DMS79 treated with DMSO at 0.1 percent for 48 hours (cell line): Measurements from ENCODE around the gene TP53.
"Not testable (repeated sequence)": the region's sequence is repeated elsewhere in the genome, so short reads cannot be mapped to it uniquely, and the experiment has no call there.

Experiments
- DNase-seq: peaks from one replicate; lab custom pipeline; 2025; lab: John Stamatoyannopoulos, UW

Gene TP53

DNA sequence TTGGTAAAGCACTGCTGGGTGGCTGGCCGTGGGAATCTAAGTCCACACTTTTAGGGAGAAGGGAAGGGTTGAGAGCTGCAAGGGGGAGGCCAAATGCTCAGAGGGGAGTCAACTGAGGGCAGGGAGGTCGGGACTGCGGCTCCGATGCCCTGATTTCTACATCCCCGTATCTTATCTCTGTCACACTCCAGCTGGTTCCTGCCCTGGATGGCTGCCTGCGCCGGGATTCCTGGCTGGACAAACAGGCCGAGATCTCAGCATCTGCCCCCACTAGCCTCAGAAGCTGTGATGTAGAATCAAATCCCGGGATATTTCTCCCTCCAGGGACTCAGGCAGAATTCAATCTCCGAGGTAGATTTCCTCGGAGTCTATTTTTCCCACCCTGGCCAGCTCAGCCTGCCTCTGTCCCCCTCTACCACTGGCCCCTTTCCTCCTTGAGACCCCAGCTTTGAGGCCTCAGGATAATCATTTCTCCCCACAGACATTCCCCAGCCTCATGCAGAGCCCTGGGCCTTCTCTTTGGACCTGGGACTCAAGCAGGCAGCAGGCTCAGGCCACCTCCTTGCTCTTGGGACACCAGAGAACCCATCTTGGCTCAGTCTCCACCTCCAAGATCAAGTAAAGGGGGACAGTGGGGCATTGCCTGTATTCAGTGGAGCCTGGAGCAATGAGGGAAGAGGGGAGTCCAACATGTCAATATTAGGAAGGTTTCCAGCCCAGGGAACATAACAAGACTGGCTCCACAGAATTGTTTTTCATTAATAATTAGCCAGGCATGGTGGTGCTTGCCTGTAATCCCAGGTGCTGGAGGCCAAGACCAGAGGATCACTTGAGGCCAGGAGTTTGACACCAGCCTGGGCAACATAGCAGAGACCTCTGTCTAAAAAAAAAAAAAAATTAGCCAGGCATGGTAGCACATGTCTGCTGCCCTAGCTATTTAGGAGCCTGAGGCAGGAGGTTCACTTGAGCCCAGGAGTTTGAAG is 55.6 kb downstream of the TP53 start:
- no peak for DNase-seq

DNA sequence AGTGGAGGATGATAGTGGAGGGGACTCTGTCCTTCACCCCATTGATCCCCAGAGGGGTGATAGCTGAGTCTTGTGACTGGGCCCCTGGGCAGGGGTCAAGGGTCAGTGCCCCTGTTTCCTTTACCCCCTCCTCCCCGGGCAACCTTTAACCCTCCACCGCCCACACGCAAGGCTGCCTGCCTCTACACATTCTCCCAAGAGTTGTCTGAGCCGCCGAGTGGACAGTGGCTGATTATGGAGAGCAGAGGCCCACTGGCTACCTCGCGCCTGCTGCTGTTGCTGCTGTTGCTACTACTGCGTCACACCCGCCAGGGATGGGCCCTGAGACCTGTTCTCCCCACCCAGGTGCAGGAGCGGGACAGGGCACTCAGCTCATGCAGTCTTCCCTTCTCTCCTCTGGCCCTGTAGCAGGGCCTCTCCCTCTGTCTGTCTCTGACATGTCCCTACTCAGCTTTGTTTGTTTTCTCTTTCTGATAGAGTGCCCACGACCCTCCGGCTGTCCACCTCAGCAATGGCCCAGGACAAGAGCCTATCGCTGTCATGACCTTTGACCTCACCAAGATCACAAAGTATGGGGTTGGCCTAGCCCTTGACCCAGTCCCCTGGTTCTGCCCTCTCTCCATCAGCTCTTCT is 57.2 kb downstream of the TP53 start, which contains the start of gene SHBG:
TSS of gene SHBG (plus strand) at position 197 of the 633 bp plus-strand sequence. CDS start at position 235, 38 bp downstream.
- DNase-seq: no peak

DNA sequence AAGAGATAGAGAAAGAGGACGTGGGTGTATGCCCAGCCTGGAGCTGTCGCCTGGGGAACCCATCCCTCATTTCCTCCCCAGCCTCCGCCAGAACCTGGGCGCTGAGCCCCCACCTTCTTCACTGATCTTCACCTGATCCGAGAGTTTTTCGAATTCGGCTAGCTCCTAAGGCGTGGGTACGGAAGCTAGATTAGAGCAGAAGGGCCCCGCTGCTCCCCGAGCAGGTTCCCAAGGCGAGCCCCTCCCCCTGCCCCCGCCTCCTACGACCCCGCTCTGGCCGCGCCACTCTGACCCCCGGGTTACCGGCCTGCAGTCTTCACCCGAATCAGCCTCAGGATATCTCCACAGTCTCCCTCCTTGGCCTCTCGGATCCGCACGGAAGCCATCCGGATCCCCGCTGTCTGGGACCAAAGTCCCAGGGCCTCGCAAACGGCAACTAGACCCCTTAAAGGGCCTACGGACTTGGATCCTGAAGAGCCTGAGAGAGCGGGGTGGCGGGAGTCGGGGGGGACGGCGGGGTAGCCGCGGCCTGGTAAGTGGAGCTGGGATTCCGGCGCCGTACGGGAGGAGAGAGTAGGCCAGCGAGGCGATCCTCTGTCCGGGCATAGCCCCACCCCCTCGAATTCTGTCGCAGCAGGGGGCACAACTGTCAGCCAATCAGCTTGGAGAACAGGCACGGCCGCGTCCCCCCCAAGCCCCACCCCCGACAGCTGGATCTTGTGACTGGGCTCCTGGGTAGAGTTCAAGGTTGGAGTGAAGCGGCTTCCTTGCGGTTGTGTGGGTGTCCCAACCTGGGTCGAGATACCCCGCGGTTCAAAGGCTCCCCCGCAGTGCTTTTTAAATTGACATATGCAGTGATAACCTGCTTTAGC is 59.8 kb downstream of the TP53 start, which contains the start of gene SAT2:
TSS of gene SAT2 (minus strand) at position 572 of the 872 bp plus-strand sequence. CDS start at position 386, 186 bp downstream.
- peak; percentile 85 for DNase-seq

DNA sequence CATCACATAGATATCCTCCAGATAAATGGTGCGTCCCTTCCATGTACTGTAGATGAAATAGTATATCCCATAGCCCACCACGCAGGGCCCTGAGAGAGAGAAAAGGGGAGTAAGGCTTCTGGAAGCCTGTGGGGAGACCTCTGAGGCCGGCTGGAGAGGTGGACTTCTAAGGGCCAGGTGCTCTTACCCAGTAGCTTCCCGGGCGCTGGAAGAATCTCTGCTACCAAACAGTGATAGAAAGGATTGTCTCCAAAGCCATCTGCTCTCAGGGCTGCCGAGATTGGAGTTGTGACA is 60.4 kb downstream of the TP53 start:
- no peak for DNase-seq

DNA sequence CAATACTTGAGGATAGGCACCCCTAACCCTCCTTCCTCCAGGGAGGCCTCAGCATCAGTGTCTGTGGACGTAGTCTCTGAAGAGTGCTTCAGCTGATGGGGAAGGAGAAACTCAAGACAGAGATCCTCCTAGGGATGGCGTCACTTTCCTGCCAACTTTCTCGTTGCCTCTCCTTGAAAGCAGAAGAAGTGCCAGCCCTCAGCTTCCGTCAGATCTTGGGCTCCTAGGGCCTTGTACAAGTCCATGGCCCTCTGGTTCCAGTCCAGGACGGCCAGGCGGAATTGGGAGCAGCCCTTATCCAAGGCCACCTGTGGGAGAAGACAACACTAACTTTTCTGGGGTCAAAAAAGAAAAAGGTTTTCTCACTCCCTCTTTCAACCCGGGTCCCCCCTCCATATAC is 61.0 kb downstream of the TP53 start:
- DNase-seq: no peak

DNA sequence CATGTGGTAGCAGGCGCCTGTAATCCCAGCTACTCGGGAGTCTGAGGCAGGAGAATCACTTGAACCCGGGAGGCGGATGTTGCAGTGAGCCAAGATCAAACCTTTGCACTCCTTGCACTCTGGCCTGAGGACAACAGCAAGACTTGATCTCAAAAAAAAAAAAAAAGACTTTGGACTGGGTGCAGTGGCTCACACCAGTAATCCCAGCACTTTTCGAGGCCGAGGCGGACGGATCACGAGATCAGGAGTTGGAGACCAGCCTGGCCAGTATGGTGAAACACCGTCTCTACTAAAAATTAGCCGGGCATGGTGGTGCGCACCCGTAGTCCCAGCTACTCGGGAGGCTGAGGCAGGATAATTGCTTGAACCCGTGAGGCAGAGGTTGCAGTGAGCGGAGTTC is 61.5 kb downstream of the TP53 start:
- not testable (repeated sequence) for DNase-seq

DNA sequence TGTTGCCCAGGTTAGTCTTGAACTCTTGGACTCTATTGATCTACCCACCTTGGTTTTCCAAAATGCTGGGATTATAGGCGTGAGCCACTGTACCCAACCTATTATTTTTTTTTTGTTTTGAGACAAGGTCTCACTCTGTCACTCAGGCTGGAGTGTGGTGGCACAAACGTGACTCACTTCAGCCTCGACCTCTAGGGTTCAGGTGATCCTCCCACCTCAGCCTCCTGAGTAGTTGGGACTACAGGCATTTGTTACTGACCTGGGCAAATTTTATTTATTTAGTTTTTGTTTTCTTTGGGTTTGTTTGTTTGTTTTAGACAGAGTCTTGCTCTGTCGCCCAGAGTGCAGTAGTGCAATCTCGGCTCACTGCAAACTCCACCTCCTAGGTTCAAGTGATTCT is 63.6 kb downstream of the TP53 start:
- no peak for DNase-seq

DNA sequence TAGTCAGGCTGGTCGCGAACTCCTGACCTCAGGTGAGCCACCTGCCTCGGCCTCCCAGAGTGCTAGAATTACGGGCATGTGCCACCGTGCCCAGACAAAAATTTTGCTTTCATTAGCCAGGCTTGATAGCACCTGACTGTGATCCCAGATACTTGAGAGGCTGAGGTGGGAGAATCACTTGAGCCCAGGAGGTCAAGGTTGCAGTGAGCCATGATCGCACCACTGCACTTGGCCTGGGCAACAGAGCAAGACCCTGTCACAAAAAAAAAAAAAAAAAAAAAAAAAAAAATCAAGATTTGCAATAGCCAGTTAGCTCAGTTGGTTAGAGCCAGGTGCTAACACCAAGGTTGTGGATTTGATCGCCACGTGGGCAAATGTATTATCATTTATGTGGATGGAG is 66.5 kb downstream of the TP53 start:
- DNase-seq: no peak

DNA sequence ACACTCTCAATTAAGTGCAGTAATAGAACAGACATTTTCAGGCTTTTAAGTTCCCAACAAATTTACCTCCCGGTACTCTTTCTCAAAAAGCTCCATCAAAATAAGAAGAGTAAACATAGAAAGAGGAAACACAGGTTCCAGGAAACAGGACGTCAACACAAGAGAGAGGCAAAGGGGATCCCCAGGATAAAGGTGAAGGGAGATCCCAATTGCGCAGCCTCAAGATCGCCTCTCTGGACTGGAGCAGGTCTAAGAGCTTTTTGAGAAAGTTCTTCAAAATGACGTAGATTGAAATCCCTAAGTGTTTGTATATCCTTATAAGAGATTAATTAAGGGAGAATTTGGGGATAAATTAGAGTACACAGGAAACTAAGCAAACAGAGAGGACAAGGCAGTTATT is 68.7 kb downstream of the TP53 start:
- no peak for DNase-seq
